GM18951 (cell line): Measurements from ENCODE around the gene DSCAML1.

Experiments used
- POLR2A ChIP-seq: IDR thresholded peaks from 4 replicates; pipeline ENCODE4 v1.6.1; 2011; ENCODE audit warnings: mild to moderate bottlenecking; ENCODE audit not compliant: insufficient read length, insufficient read depth; ENCODE audit errors: extremely low read depth
- in situ Hi-C: fragments of 300-500 bp; cut with MboI; formaldehyde crosslinking; loops from one replicate; pipeline ENCODE4 v1.12.0; 2022; ENCODE audit warnings: low sequenced_read_pairs, mixed read lengths, inconsistent platforms; ENCODE audit not compliant: unreplicated experiment

The DSCAML1 gene

DNA sequence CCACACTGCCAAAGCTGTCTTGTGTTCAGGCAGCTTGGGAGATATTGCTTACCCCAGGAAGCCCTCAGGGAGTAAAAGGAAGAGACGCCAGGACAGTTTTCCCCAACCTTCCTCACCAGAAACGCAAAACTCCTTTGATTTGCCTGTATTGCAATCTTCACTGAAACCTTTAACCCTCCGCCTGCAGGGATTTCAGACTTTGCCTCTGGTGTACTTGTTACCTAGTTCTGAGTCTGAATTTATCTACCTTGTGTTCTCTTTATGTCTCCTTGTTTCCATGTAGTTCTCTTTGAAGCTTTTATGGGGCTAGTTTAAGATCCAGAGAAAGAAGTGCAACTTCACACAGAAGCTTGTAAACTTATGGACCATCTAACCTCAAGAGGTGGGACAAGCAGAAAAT is 154.2 kb downstream of the DSCAML1 start:
- TF ChIP-seq POLR2A = no peak
- in situ Hi-C loops = no loop called here

DNA sequence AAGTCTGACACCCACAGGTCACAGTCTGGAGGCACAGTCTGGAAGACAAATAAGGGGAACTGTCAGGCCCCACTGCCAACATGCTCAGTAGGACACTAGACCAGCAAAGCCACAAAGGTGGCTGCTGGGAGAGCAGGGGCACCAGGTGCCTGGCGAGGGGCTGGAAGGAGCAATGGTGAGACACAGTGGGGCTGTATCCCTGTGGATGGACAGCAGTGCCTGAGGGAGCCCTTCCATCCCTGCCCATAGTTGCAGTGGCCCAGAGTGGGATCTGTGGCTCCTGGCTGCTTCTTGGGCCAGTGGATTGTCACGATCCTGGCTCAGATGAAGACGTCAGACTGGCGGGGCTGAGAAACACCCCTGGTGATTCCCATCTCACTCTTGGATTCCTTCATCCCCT is 154.6 kb downstream of the DSCAML1 start:
- in situ Hi-C loops = no loop called here
- TF ChIP-seq POLR2A = no peak

DNA sequence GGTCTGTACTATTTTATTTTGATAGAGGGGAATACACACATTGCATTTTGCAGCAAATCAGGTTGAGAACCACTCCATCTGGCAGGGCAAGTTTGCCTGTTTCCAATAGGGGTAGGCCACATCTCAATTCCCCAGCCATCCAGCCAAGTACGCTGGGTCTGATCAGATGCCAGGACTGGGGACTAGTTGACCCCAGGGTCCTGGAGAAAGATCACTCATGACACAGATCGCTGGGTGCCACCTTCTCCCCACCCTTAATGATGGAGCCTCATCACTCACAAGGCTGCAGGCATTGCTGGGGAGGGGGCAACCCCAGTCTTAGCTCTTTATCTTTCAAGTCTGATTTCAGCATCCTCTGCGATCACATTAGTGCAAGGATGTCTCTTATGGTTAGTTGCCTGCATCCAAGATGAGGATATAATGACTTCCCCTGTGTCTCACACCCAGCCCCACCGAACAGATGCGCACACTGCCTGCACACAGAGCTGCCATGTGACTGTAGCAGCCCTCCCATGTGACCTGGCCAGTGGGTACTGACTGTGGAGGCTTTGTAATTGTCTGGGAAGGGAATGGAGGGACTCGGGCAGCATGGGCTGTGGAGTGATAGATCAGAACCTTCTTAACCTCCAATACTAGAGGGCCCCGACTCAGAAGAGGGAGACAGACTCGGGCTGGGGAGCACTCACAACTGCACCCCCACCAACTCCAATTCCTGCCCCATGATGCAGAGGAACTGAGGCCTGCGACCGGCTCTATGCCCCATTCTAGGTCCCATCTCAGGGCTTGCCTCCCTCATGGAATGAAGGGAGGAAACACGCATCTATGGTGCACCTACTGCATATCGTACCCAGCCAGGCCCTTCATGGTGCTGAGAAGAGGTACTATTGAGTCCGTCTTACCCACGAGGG is 155.8 kb downstream of the DSCAML1 start:
- in situ Hi-C loops = no loop called here
- no peak for TF ChIP-seq POLR2A

DNA sequence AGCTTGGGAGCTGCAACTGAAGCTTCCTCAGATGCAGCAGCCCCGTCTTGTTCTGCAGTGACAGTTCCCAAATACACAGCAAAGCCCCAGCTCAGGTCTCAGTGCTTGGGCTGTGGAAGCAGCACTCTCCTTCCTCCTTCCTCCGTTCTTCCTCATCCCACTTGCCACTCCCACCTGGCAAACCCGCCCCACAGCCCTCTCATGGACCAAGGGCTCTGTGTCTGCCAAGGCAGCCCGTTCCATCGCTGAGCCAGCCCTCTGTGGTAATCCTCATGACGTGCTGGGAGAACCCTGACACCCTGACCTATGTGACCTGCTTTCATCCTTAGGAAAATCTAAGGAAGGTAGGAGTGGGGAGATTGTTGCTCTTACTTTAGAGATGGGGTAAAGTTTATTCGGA is 157.0 kb downstream of the DSCAML1 start:
- in situ Hi-C loops = no loop called here
- TF ChIP-seq POLR2A = no peak

DNA sequence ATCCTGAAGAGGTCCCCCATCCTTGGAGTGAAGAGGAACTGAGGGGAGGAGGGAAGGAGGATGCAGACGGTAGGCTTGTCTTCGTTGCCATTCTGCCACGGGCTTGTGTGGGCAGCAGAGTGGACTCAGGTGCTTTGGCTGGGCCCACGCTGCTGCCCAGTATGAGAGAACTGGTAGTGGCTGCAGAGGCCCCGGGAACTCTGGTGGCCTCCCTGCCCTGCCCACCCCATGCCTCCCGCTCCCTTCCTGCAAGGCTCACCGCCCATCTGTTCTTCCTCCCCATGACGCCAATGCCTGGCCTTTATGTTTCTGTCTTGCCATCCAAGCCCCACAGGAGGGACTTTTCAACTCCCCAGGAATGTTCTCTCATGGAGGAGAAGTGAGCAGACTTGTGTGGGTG is 157.4 kb downstream of the DSCAML1 start:
- in situ Hi-C loops = no loop called here
- no peak for TF ChIP-seq POLR2A

DNA sequence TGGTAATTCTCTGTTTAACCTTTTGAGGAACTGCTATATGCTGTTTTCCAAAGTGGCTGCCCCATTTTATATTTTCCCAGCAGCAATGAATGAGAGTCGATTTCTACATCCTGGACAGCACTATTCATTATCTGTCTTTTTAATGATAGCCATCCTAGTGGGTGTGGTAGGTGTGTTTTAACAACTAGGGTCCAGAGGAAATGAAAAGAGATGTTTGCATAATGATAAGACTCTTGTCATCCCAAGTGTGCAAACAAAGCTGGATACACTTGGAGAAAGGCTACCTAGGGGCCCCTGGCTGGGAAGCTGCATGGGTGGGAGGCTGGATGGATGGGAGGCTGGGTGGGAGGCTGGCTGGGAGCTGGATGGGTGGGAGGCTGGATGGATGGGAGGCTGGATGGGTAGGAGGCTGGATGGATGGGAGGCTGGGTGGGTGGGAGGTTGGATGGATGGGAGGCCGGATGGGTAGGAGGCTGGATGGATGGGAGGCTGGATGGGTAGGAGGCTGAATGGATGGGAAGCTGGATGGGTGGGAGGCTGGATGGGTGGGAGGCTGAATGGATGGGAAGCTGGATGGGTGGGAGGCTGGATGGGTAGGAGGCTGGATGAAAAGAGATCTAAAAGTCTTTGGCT is 158.0 kb downstream of the DSCAML1 start:
- in situ Hi-C loops = no loop called here
- TF ChIP-seq POLR2A = no peak

DNA sequence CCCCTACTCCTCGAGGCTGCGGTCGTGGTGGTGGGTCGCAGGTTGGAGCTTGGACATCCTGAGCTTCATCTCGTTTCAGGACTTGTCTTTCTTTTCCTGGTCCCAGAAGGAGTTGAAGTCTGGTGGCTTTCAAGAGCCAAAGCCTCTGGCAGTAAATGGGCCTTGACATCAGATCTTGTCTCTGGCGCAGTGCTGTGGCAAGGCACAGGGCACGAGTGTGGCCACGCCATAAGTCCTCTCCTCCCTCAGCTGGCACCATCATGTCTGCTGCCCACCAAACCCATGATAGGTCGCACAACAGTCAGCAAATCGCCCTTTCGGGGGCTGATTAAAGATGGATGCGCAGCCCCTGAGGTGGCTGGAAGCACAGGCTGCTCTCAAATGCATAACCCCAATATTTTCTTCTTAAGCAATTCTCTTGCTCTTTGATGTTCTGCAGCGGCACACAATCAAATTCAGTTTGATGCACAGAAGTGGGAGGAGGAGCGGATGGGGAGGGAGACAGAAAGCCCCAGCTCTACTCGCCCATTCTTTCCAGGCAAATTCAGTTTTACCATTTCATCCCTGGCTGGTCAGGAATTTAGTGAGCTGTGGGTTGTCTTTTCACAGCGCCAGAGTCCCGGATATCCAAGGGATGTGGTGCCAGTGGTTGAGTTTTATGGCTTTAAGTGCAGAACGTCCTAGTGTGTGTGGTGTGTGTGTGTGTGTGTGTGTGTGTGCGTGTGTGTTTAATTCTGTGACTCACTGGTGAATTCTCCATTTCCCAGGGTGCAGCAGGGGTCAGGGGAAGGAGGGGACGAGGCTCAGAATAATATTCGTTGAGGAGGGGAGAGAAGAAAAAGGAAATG is 162.0 kb downstream of the DSCAML1 start:
- in situ Hi-C loops = no loop called here

DNA sequence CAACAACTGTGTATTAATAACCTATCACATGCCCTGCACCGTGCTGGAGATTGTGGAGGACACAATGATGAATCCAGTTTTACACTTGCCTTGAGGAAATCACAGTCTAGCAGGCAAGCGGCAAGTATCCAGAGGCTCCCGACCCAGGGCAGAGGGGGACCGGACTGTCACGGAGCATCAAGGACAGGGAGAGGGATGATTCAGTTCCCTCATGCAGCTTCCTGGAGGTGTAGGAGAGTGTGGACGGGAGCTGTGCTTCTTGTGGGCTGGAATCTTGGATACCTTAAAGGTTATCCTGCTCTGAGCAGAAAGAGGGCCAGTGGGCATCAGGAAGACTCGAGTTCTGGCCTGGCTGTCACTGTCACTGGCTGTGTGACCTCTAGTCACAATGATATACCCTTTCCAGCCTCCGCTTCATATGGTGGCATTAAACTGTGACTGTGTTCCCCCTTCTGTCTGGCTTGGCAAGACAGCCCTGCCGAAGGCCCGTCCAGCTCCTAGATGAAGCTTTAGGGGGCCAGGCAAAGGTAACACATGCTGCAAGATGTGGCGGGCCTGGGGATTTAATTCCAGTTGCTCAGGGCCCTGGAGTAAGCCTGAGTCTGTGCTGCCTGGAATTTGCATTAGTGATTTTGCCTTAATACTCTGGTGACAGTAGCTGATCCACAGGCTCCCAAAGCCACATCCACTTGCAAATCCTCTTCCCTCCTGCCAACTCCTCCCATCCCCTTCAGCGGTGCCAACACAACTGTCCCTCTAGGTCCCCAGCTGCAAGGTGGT is 162.8 kb downstream of the DSCAML1 start:
- in situ Hi-C loops = no loop called here
- no peak for TF ChIP-seq POLR2A

More for the DNA sequence above, 162.0 kb downstream of the DSCAML1 start:
- TF ChIP-seq POLR2A = no peak

DNA sequence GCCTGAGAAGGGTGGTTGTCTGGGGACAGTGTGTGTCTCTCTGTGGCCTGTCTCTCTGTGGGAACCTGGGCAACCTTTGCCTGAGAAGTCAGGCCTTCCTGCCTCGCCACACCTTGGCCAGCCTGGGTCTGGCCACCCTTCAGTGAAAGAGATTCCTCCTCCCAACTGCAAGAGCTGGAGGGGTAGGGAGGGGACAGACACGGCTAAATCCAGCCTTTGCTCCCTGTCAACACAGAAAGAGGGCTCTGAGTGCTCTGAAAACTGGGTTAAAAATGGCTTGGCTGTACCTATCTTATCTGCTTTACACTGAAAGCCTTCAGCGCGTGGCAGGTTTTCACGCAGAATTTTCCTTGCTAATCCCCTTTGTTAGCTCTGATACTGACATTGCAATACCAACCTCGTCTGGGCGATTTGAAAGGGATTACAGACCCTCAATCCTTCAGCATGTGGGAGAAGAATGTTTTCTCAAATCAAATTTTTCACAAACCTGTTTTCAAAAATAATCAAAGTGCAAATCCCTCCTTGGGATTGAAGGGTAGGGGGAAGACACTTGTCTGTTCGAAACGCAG is 163.7 kb downstream of the DSCAML1 start:
- in situ Hi-C loops = no loop called here
- no peak for TF ChIP-seq POLR2A

DNA sequence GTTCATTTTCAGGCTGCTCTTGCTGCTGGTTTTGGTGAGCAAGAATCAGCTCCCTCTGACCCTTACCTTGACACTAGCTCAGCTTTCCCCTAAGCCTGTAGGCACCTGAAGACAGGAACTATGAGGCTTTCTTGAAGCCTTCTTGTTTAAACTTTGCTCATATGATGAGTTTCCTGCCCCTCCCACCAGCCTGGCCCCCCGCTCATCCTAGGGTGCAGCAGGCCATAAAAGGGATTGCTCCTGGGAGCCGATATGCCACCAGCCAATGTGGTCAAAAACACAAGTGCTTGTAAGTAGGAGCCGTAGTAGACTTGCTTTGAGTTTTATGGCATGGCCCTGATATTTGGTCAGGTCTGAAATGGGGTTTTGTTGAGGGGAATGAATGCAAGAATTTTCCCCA is 164.7 kb downstream of the DSCAML1 start:
- in situ Hi-C loops = no loop called here
- TF ChIP-seq POLR2A = no peak

DNA sequence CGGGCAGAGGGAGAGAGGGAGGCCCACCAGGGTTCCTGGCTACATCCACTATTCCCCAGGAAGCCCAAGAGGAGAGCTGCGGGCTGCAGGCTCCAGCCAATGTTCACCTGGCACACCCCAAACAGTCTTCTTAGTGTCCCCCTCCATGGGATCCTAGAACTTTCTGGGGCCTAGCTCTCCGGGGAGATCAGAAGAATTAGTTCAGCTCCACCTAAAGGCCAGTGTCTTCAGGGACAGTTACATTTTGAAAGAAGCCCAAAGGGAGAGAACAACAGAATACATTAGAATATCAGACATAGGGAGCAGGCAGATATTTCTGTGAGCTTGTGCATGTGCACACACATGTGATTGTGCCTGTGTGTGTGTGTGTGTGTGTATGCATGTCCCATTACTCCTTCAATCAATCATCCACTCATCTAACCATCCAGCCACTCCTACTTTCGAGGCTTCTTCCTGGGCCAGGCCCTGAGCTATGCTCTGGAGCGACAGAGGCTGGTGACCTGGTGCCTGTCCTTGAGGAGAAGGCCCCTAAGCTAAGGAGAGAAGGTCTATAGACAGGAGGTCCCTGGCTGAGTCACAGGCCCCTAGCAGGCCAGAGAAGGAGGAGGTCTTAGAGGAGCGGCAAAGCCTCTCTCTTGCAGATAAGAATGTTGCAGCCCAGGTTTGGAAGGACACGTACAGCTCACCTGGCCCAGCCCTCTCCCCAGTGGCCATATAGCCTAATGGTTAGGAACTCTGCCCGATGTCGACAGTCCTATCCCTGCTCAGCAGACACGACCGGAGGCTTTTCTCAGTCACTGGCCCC is 165.5 kb downstream of the DSCAML1 start:
- in situ Hi-C loops = no loop called here
- no peak for TF ChIP-seq POLR2A
